ENCODE data around the gene GPR108. TPM values are rescaled to one million over a fixed set of nuclear protein-coding genes. Genes with fewer than 3 reads are reported as not detected.
A peak's percentile ranks its signal among the peaks of the same experiment; 100 is the strongest.

The GPR108 gene
- total RNA-seq, 2 experiments from 2014 or later, result 72.1 to 75.4 TPM

GRCh38 chr19:6743714-6744380, 6.5 kb upstream of the GPR108 start:
- intact Hi-C loops (cut with micrococcal nuclease), result no loop called here
- Mint-ChIP-seq H3K9me3 (no peaks in the 10 kb centered on the region), H3K4me3 (no peak overlapping the region), H3K36me3 (peaks cover 39% of the 10 kb centered on the region), H3K4me1 (ENCODE audit: low read depth) (peaks cover 17% of the 10 kb centered on the region), H3K27ac (no peak overlapping the region), H3K27me3 (no peaks in the 10 kb centered on the region)
- ChIA-PET CTCF (interaction anchor here (1.6 to 1.7 kb wide), 2 partner anchors 10 to 120 kb away, joined by 3 to 6 read pairs; no protein-coding TSS in a partner anchor), POLR2A (no interaction called here)
- no peak for DNase-seq

- intact Hi-C loops (cut with micrococcal nuclease), result no loop called here
- Mint-ChIP-seq H3K9me3 (no peaks in the 10 kb centered on the region), H3K27me3 (no peaks in the 10 kb centered on the region), H3K27ac (no peak overlapping the region), H3K4me3 (no peak overlapping the region), H3K36me3 (peaks cover 36% of the 10 kb centered on the region), H3K4me1 (ENCODE audit: low read depth) (peaks cover 25% of the 10 kb centered on the region)
- CTCF ChIA-PET, result interaction anchor here (1.6 to 1.7 kb wide), 2 partner anchors 11 to 120 kb away, joined by 3 to 6 read pairs; no protein-coding TSS in a partner anchor
- POLR2A ChIA-PET, result no interaction called here
- DNase-seq, result no peak
Observed at GRCh38 chr19:6743066-6743465, 5.7 kb upstream of the GPR108 start.

GRCh38 chr19:6740589-6741343, 3.4 kb upstream of the GPR108 start:
- H3K27ac Mint-ChIP-seq, result peak overlapping the region; percentile 64
- peak; percentile 36 for DNase-seq
- peaks cover 32% of the 10 kb centered on the region for H3K36me3 Mint-ChIP-seq
- H3K27me3 Mint-ChIP-seq, result no peaks in the 10 kb centered on the region
- ChIA-PET CTCF (no interaction called here), POLR2A (interaction anchor here (0.6 kb wide), 1 partner anchor 18 kb away, joined by 3 read pairs; no protein-coding TSS in a partner anchor)
- peak overlapping the region; percentile 86 for H3K4me3 Mint-ChIP-seq
- intact Hi-C loops (cut with micrococcal nuclease), result no loop called here
- peaks cover 36% of the 10 kb centered on the region for H3K4me1 Mint-ChIP-seq (ENCODE audit: low read depth)
- no peaks in the 10 kb centered on the region for H3K9me3 Mint-ChIP-seq

GRCh38 chr19:6739883-6740588, 2.7 kb upstream of the GPR108 start:
- Mint-ChIP-seq H3K27ac (peak overlapping the region; percentile 64), H3K4me1 (ENCODE audit: low read depth) (peaks cover 37% of the 10 kb centered on the region), H3K27me3 (no peaks in the 10 kb centered on the region), H3K9me3 (no peaks in the 10 kb centered on the region), H3K36me3 (peaks cover 25% of the 10 kb centered on the region), H3K4me3 (peak overlapping the region; percentile 86)
- POLR2A ChIA-PET, result interaction anchor here (0.6 to 0.9 kb wide), 2 partner anchors 19 to 28 kb away, joined by 3 read pairs; partner anchors contain the start of gene SH2D3A
- peak; percentile 48 for DNase-seq
- intact Hi-C loops (cut with micrococcal nuclease), result loop anchor here (5.0 to 10.0 kb wide), 3 partner anchors 123 to 365 kb away; partner anchors contain the start of genes ALKBH7 and PSPN
- CTCF ChIA-PET, result interaction anchor here (0.7 to 7.0 kb wide), 3 partner anchors 28 to 108 kb away, joined by 3 to 62 read pairs (median 28); no protein-coding TSS in a partner anchor

GRCh38 chr19:6739390-6739882, 2.1 kb upstream of the GPR108 start, which contains the start of gene TRIP10:
TRIP10 (plus strand) TSS chr19:6739680; CDS start chr19:6739762, 82 bp downstream.
- peaks cover 37% of the 10 kb centered on the region for H3K4me1 Mint-ChIP-seq (ENCODE audit: low read depth)
- peak; percentile 89 for DNase-seq
- POLR2A ChIA-PET, result interaction anchor here (0.9 to 3.6 kb wide), 2 partner anchors 28 to 124 kb away, joined by 3 to 27 read pairs; partner anchors contain the start of gene SH2D3A
- no peaks in the 10 kb centered on the region for H3K27me3 Mint-ChIP-seq
- intact Hi-C loops (cut with micrococcal nuclease), result loop anchor here (5.0 to 10.0 kb wide), 3 partner anchors 122 to 365 kb away; partner anchors contain the start of genes ALKBH7 and PSPN
- H3K9me3 Mint-ChIP-seq, result no peaks in the 10 kb centered on the region
- H3K27ac Mint-ChIP-seq, result peak within 1 kb of the TSS; percentile 98
- peak within 1 kb of the TSS; percentile 98 for H3K4me3 Mint-ChIP-seq
- CTCF ChIA-PET, result interaction anchor here (0.7 to 7.0 kb wide), 11 partner anchors 9 to 222 kb away, joined by 3 to 106 read pairs (median 18); partner anchors contain the start of genes SH2D3A and VAV1
- peaks cover 24% of the 10 kb centered on the region for H3K36me3 Mint-ChIP-seq

- intact Hi-C loops (cut with micrococcal nuclease), result loop anchor here (1.0 to 10.0 kb wide), 4 partner anchors 122 to 364 kb away; partner anchors contain the start of genes ALKBH7 and PSPN
- H3K4me1 Mint-ChIP-seq (ENCODE audit: low read depth), result peaks cover 37% of the 10 kb centered on the region
- POLR2A ChIA-PET, result interaction anchor here (0.9 to 3.6 kb wide), 7 partner anchors 29 to 124 kb away, joined by 3 to 27 read pairs (median 5); partner anchors contain the start of genes SH2D3A, TNFSF14 and VAV1
- CTCF ChIA-PET, result interaction anchor here (0.6 to 7.0 kb wide), 17 partner anchors 10 to 360 kb away, joined by 3 to 106 read pairs (median 5); partner anchors contain the start of genes SH2D3A and VAV1
- H3K27ac Mint-ChIP-seq, result peak overlapping the region; percentile 98
- peak overlapping the region; percentile 98 for H3K4me3 Mint-ChIP-seq
- peaks cover 21% of the 10 kb centered on the region for H3K36me3 Mint-ChIP-seq
- peak; percentile 47 for DNase-seq
- no peaks in the 10 kb centered on the region for H3K27me3 Mint-ChIP-seq
- no peaks in the 10 kb centered on the region for H3K9me3 Mint-ChIP-seq
Observed at GRCh38 chr19:6738787-6739389, 1.5 kb upstream of the GPR108 start.

- ChIA-PET CTCF (interaction anchor here (0.6 to 7.0 kb wide), 24 partner anchors 11 to 361 kb away, joined by 3 to 106 read pairs (median 5); partner anchors contain the start of genes SH2D3A and VAV1), POLR2A (interaction anchor here (0.6 to 3.6 kb wide), 11 partner anchors 30 to 252 kb away, joined by 3 to 27 read pairs (median 4); partner anchors contain the start of genes SH2D3A, TNFSF14 and VAV1)
- Mint-ChIP-seq H3K4me3 (peak overlapping the region; percentile 98), H3K27ac (peak overlapping the region; percentile 98), H3K27me3 (no peaks in the 10 kb centered on the region), H3K36me3 (peaks cover 18% of the 10 kb centered on the region), H3K9me3 (no peaks in the 10 kb centered on the region), H3K4me1 (ENCODE audit: low read depth) (peaks cover 37% of the 10 kb centered on the region)
- peak; percentile 91 for DNase-seq
- intact Hi-C loops (cut with micrococcal nuclease), result loop anchor here (1.0 to 10.0 kb wide), 7 partner anchors 29 to 363 kb away; partner anchors contain the start of genes ALKBH7, PSPN, SH2D3A and TNFSF14
Observed at GRCh38 chr19:6737873-6738786, 750 bp upstream of the GPR108 start.

GRCh38 chr19:6736917-6737283, 480 bp downstream of the GPR108 start:
- ChIA-PET CTCF (interaction anchor here (1.0 to 7.0 kb wide), 17 partner anchors 21 to 220 kb away, joined by 3 to 106 read pairs (median 6); partner anchors contain the start of genes SH2D3A, TNFSF14 and VAV1), POLR2A (interaction anchor here (1.0 to 3.6 kb wide), 8 partner anchors 35 to 126 kb away, joined by 3 to 27 read pairs (median 7); partner anchors contain the start of genes TNFSF14 and VAV1)
- intact Hi-C loops (cut with micrococcal nuclease), result loop anchor here (1.0 to 10.0 kb wide), 9 partner anchors 30 to 362 kb away; partner anchors contain the start of genes ALKBH7, PSPN, SH2D3A and TNFSF14
- Mint-ChIP-seq H3K27me3 (no peaks in the 10 kb centered on the region), H3K4me1 (ENCODE audit: low read depth) (peaks cover 34% of the 10 kb centered on the region), H3K36me3 (peaks cover 18% of the 10 kb centered on the region), H3K4me3 (peak overlapping the region; percentile 98), H3K27ac (peak overlapping the region; percentile 98), H3K9me3 (no peaks in the 10 kb centered on the region)
- DNase-seq, result no peak

GRCh38 chr19:6736169-6736916, 1.0 kb downstream of the GPR108 start:
- peak; percentile 81 for DNase-seq
- POLR2A ChIA-PET, result interaction anchor here (0.5 to 3.6 kb wide), 8 partner anchors 36 to 127 kb away, joined by 3 to 27 read pairs (median 4); partner anchors contain the start of genes TNFSF14 and VAV1
- intact Hi-C loops (cut with micrococcal nuclease), result loop anchor here (1.0 to 10.0 kb wide), 6 partner anchors 62 to 362 kb away; partner anchors contain the start of genes ALKBH7 and PSPN
- H3K4me1 Mint-ChIP-seq (ENCODE audit: low read depth), result peaks cover 30% of the 10 kb centered on the region
- no peaks in the 10 kb centered on the region for H3K27me3 Mint-ChIP-seq
- CTCF ChIA-PET, result interaction anchor here (0.7 to 7.0 kb wide), 17 partner anchors 21 to 219 kb away, joined by 3 to 106 read pairs (median 4); partner anchors contain the start of genes SH2D3A and TNFSF14
- H3K27ac Mint-ChIP-seq, result peak overlapping the region; percentile 98
- peaks cover 22% of the 10 kb centered on the region for H3K36me3 Mint-ChIP-seq
- no peaks in the 10 kb centered on the region for H3K9me3 Mint-ChIP-seq
- H3K4me3 Mint-ChIP-seq, result peak overlapping the region; percentile 98

Data from activated CD4-positive, alpha-beta memory T cell treated with anti-CD3 and anti-CD28 coated beads for 36 hours (primary cell).